AG04449 (cell line): ENCODE results near the gene USP14.

Source experiments
- CTCF ChIA-PET: fragments of 350-600 bp; formaldehyde crosslinking; extraction: SDS; loops from one replicate; lab custom pipeline; 2021; ENCODE audit warnings: antibody characterized with exemption; lab: Yijun Ruan, JAX
- POLR2A ChIA-PET: fragments of 400-600, 350-600 bp; formaldehyde crosslinking; extraction: SDS; loops from one replicate; lab custom pipeline; 2020; ENCODE audit warnings: antibody characterized with exemption, inconsistent platforms; lab: Yijun Ruan, JAX
- DNase-seq: peaks from one replicate; pipeline ENCODE4 v3.0.0-alpha.2; 2010; ENCODE audit warnings: low read depth, low spot score
- H3K4me3 ChIP-seq: 2 replicates; pipeline ENCODE4 v1.5.1; 2011; ENCODE audit warnings: low read depth, mild to moderate bottlenecking, control low read depth, low read length
- CTCF ChIP-seq: IDR thresholded peaks from one replicate; pipeline ENCODE4 v1.5.1; 2011; ENCODE audit warnings: mild to moderate bottlenecking, moderate library complexity, low read length, control low read depth, inconsistent platforms; ENCODE audit not compliant: insufficient read depth; ENCODE audit errors: missing control alignments

Gene USP14

GRCh38 chr18:179499-179898, 21.1 kb downstream of the USP14 start:
- DNase-seq = no peak
- no peak overlapping the region for H3K4me3 ChIP-seq
- ChIA-PET POLR2A (no interaction called here), CTCF (interaction anchor here (0.7 kb wide), 1 partner anchor 496 kb away, joined by 3 read pairs; no protein-coding TSS in a partner anchor)
- no peak for TF ChIP-seq CTCF

GRCh38 chr18:181711-182110, 23.4 kb downstream of the USP14 start:
- H3K4me3 ChIP-seq = no peak overlapping the region
- ChIA-PET CTCF (no interaction called here), POLR2A (no interaction called here)
- no peak for TF ChIP-seq CTCF
- no peak for DNase-seq

GRCh38 chr18:183769-184168, 25.4 kb downstream of the USP14 start:
- ChIA-PET POLR2A (no interaction called here), CTCF (no interaction called here)
- TF ChIP-seq CTCF = no peak
- DNase-seq = no peak
- no peak overlapping the region for H3K4me3 ChIP-seq

- CTCF ChIA-PET = no interaction called here
- no peak overlapping the region for H3K4me3 ChIP-seq
- TF ChIP-seq CTCF = no peak
- POLR2A ChIA-PET = no interaction called here
- no peak for DNase-seq
Observed at GRCh38 chr18:189254-189653, 30.9 kb downstream of the USP14 start.

- ChIA-PET CTCF (interaction anchor here (0.7 kb wide), 1 partner anchor 71 kb away, joined by 3 read pairs; no protein-coding TSS in a partner anchor), POLR2A (no interaction called here)
- no peak overlapping the region for H3K4me3 ChIP-seq
- TF ChIP-seq CTCF = no peak
- no peak for DNase-seq
Observed at GRCh38 chr18:191725-192124, 33.4 kb downstream of the USP14 start.

- H3K4me3 ChIP-seq = no peak overlapping the region
- ChIA-PET CTCF (no interaction called here), POLR2A (no interaction called here)
- DNase-seq = no peak
- no peak for TF ChIP-seq CTCF
Observed at GRCh38 chr18:192801-193200, 34.4 kb downstream of the USP14 start.
